CD4-positive, alpha-beta T cell treated with Interleukin-1 beta for 1 hour (primary cell): ENCODE results near the gene CHCHD2.
A peak's percentile ranks its signal among the peaks of the same experiment; 100 is the strongest.
"Not testable (repeated sequence)": the region's sequence is repeated elsewhere in the genome, so short reads cannot be mapped to it uniquely, and the experiment has no call there.

Source experiments
- DNase-seq, 2 donors: peaks; one replicate each; pipeline ENCODE4 v3.0.0-alpha.2; 2020 to 2022

Gene CHCHD2

DNA sequence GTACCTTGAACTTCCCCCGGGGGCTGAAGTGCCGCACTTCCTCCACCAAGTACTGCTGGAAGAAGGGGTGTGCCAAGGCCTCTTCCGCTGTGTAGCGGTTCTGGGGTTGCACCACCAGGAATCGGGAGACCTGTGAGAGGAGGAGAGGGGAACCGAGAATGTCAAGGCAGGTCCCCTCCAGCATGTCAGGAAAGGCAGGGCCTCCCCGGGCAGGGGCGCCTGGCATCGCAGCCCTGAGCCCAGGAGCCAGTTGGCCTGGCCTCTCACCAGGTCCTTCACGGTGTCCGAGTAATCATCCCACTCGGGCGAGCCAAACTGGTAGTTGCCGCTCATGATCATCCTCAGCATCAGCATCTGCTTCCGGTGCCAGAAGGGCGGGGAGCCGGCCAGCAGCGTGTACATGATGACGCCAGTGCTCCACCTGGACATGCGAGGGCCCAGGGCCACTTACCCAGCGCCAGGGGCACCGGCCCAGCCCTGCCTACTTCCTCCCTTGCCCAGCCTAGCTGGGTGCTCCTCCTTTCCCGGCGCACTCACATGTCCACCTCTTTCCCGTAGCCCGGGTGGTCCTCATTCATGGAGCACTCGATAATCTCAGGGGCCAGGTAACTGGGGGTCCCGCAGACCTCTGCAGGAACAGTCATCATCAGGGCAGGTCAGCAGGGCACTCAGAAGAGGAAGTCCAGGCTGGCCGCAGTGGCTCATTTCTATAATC, 24.5 kb downstream of the CHCHD2 start:
- no peak for DNase-seq

DNA sequence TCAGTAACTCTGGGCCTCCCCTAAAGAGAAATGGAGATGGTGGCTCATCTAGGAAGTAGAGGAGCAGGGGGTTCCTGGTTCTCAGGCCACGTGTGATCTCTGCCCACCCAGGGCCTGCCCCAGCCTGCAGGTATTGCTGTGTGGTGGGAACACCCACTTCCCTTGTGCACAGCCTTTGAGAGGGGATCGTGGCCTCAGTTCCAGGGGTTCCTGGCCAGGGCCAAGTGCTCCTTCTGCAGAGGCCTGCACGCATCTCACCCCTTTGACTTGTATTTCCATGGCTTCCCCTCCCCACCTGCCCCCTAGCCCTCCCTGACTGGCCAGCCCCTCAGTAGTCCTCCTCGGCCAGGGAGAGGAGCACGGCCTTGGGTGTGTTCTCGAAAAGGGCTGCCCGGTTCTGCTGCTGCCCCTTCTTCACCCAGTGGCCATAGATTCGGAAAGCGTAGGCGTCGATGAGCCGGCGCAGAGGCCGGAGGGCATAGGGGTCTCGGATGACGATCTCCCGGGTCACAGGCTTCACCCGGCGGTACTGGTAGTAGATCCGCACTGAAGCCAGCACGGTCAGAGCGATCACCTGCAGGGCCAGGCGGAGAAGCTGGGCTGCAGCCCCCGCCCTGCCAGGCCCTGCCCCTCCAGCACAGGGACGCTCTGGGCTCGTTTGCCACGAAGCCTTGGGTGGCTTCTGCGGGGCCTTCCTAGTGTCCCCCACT, 25.4 kb downstream of the CHCHD2 start:
- not testable (repeated sequence) for DNase-seq

DNA sequence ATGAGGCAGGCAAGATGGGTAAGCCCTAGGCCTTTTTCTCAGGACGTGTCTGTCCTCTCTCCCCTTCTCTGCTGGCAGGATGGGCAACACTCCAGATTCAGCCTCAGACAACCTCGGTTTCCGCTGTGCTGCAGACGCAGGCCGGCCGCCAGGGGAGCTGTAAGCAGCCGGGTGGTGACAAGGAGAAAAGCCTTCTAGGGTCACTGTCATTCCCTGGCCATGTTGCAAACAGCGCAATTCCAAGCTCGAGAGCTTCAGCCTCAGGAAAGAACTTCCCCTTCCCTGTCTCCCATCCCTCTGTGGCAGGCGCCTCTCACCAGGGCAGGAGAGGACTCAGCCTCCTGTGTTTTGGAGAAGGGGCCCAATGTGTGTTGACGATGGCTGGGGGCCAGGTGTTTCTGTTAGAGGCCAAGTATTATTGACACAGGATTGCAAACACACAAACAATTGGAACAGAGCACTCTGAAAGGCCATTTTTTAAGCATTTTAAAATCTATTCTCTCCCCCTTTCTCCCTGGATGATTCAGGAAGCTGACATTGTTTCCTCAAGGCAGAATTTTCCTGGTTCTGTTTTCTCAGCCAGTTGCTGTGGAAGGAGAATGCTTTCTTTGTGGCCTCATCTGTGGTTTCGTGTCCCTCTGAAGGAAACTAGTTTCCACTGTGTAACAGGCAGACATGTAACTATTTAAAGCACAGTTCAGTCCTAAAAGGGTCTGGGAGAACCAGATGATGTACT, 26.7 kb downstream of the CHCHD2 start:
- no peak for DNase-seq

DNA sequence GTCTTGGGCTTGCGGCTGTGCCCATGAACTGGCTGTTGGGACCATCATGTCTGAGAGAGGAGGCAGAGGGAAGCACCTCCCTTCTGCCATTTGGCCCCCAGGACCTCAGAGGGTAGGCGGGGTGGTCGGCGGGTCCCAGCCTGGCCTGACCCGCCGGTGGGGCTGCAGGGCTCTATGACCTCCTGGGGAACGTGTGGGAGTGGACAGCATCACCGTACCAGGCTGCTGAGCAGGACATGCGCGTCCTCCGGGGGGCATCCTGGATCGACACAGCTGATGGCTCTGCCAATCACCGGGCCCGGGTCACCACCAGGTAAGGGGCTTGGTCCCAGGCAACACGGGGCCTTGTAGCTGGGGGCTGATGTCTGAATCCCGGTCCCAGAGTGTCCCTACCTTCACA, 28.1 kb downstream of the CHCHD2 start:
- DNase-seq = no peak

DNA sequence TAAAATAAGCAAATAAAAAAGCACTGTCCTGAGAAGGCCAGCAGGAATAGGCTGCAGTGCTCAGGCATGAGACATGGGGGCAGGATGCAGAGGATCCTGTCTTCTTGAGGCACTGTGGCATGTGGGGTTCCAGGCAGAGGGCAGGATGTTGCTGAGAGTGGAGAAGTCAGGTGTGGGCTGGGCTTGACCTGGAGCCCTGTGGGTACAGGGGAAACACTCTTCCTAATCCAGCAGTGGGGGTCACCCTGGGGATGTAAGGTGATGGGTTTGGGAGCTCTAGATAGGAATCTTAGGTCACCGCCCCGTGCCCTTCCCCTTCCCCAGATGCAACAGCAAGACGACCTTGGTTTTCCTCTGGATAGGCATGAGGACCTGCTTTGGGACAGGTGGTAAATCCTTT, 28.6 kb downstream of the CHCHD2 start:
- DNase-seq = no peak

DNA sequence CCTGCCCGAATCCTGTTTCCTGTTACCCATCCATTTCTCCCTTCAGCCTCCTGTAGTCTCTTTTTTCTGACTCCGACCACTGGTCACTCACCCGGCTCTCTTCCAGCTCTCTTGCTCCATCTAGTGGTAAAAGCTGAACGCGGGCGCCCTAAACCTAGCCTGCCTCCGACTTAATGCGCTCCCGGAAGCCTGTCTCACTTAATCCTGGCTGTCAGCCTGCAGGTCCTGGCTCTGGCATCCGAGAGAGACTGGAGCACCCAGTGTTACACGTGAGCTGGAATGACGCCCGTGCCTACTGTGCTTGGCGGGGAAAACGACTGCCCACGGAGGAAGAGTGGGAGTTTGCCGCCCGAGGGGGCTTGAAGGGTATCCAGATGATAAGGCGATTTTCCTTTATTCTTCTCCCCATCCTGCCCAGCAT, 31.9 kb downstream of the CHCHD2 start:
- peak; percentile 61 to 76 for DNase-seq

DNA sequence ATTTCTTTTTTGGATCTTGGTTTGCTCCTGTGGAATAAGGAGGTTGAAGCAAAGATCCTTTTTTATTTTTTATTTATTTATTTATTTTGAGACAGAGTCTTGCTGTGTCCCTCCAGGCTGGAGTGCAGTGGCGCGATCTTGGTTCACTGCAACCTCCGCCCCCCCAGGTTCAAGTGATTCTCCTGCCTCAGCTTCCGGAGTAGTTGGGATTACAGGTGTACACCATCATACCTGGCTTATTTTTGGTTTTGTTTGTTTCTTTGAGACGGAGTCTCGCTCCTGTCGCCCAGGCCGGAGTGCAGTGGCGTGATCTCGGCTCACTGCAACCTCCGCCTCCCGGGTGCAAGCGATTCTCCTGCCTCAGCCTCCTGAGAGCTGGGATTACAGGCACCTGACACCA, 39.9 kb downstream of the CHCHD2 start:
- not testable (repeated sequence) for DNase-seq

DNA sequence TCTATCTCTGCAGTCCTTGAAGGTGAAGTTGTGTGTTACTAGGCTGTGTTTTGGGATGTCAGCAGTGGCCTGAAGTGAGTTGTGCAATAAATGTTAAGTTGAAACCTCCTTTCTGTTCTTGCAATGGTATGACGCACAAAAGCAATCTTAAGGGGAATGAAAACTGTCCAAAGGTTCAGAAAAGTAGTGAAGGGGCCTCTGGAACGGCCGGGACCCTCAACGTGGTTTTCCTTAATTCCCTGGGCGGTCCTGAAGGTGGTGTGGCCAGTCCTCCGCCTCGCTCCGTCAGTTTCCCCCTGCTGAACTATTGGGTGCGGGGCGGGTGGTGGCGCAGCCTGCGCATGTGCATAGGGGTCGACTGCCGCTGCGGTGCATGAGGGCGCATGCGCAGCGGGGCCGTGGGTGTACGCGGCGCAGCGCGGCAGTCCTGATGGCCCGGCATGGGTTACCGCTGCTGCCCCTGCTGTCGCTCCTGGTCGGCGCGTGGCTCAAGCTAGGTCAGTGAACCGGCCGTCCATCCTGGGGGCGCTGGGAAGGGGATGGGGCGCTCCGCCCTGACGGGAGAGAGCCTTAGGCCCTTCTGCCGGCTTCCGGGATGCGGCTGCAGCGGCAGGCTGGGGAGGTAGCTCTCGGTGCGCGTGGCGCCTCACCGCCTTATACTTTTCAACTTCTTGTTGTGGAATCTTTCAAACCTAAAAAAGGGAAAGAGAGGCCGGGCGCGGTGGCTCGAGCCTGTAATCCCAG, 42.2 kb downstream of the CHCHD2 start, which contains the start of gene SUMF2:
Gene SUMF2 (plus strand): TSS at position 405 of the 744 bp plus-strand sequence. CDS start 26 bp downstream, at position 431.
- peak; percentile 88 to 90 for DNase-seq

DNA sequence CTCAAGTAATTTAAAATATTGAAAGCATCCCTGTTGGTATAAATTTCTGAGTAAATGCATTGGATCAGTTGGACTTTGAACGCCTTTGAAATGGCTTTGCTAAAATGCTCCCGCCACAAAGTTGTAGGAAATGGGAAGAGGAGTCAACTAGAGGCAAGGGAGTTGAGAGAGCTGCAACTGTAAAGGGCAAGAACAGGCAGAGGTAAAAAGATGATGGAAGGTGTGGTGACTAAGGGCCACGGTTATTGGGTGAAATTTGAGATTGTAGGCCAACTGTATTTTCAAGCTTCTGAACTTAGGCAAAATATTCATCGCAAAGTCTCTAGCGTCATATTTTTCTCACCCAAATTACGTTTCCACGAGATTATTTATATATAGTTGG, 42.8 kb downstream of the CHCHD2 start:
- DNase-seq = no peak

DNA sequence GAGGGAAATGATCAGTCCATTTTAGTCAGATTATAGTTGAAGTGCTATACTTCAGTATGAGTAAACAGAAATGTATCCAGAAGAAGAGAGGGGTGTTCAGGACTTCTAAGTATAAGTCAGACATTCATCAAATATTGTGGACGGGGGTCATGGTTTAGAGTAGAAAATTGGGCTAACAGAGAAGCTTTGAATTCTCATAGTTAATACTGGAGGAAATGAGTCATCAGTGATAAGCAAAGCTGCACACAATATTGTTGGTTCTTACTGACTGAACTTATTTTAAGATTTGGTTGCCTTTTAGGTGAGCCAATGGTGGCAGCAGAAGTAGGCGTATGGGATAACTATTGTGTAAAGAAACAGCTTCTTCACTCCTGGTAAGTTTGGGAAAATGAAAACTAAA, 43.9 kb downstream of the CHCHD2 start:
- no peak for DNase-seq

DNA sequence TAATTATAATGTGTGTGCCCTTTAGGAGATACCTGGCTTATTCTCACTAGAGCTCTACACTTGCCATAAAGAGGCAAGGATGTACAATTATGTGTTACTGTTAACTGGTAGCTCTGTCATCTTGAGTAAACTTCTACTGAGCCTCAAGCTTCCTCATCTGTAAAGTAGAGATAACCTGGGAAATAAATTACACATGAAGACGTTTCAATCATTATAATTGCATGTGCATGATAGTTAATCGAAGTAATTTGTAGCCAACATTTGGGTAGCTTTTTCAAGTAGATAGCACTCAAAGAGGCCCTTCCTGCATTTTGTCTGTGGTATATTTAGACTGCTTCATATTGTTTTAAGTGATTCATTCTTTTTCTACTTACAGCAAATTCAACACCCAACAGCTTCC, 52.3 kb downstream of the CHCHD2 start:
- no peak for DNase-seq

DNA sequence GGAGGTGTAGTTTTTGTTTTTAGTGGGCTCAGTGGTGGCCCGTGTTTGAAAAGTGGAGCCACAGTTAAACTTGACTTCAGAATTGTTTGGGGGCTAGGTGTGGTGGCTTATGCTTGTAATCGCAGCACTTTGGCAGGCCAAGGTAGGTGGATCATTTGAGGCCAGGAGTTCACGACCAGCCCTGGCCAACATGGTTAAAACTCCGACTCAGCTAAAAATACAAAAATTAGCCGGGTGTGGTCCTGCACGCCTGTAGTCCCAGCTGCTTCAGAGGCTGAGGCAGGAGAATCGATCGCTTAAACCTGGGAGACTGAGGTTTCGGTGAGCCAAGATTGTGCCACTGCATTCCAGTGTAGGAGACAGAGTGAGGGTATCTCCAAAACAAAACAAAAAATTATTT, 52.9 kb downstream of the CHCHD2 start:
- no peak for DNase-seq
